Retinal pigment epithelial cell (primary cell): ENCODE results near the gene SLC9A9.

Experiments
- DNase-seq: peaks from one replicate; pipeline ENCODE4 v3.0.0-alpha.2; 2010; ENCODE audit warnings: low read depth
- H3K4me3 ChIP-seq: 2 replicates; pipeline ENCODE4 v1.5.1; 2011; ENCODE audit warnings: mild to moderate bottlenecking, low read length, control low read depth, moderate library complexity
- TF ChIP-seq, protein P1 (sequence below): conservative IDR thresholded peaks from 2 replicates; pipeline ENCODE4 v1.5.1; 2011; ENCODE audit warnings: low read depth, low read length, control low read depth, inconsistent platforms

SLC9A9 gene

DNA sequence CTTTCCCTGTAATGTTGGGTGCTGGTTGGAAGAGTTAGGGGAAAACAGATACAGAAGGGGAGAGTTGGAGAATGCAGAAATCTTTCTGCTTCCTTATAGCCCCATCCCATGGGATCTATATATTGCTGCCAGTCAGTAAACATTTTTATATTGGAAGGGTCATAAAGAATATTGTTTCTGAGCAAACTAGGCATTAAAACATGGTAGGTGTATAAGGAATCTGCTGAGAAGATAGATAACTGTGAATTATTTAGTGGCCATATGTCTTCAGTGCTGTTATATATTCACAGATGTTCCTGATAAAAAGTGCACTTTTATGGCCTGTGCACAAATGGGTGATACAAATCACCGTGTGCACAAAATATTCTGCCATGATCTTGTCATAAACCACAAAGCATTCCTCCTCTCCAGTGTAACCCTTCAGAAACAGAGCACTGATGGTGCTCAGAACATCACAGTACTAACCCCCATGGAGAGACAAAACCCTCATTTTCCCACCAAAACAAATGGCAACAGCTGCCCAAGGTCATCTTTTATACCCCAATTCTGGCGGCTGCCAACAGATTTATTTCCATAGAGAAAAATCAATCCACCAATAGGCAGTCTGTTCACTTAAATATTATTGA lies 269.3 kb downstream of the SLC9A9 start:
- DNase-seq: no peak
- TF ChIP-seq, protein P1, sequence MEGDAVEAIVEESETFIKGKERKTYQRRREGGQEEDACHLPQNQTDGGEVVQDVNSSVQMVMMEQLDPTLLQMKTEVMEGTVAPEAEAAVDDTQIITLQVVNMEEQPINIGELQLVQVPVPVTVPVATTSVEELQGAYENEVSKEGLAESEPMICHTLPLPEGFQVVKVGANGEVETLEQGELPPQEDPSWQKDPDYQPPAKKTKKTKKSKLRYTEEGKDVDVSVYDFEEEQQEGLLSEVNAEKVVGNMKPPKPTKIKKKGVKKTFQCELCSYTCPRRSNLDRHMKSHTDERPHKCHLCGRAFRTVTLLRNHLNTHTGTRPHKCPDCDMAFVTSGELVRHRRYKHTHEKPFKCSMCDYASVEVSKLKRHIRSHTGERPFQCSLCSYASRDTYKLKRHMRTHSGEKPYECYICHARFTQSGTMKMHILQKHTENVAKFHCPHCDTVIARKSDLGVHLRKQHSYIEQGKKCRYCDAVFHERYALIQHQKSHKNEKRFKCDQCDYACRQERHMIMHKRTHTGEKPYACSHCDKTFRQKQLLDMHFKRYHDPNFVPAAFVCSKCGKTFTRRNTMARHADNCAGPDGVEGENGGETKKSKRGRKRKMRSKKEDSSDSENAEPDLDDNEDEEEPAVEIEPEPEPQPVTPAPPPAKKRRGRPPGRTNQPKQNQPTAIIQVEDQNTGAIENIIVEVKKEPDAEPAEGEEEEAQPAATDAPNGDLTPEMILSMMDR: no peak
- H3K4me3 ChIP-seq: no peak overlapping the region

DNA sequence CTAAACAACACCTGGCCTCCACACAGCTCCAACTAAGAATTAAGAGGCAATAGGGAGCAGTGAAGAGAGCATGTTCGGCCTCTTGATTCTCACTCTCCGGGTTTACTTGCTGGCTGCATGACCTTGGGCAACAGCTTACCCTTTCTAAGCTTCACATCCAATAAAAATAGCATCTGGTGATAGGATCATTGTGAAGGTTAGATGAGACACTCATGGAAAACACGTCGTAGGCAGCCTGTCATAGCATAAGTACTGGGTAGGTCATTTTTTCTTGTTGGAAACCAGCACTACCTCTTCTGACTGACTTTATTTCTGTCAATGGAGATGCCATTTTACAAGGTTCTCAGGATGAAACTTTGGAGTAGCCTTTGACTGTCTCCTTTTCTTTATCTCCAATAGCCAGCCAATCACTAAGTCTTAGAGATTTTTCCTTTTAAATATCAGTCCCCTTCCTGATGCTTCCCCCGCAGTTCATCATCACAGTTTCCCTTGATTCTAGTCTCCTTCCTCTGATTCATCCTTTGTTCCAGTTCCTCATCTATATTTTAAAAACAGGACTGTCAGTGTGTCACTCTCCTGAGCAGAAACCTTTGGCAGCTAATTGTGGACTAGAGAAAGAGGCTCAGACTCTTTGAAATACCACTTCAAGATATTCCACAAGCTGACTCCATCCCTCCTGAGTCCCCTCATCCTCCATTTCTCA lies 271.5 kb downstream of the SLC9A9 start:
- no peak for DNase-seq
- H3K4me3 ChIP-seq: no peak overlapping the region
- TF ChIP-seq, protein P1: no peak

DNA sequence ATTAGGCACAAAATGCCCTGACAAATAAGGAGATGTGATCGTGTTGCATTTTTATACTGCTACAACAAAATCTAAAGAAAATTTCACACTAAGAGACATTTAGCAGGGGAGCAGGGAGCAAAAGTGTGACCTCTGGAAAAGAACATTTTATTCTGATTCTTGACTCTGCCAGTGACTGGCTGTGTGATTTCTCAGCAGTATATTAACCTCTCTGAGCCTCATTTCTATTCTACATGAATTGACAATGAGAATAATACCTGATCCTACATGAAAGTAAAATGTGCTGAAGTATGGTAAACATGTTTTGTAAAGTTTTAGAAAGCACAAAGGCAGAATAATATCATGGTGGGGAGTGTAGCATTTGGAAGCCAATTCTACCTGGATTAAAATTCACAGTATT lies 273.3 kb downstream of the SLC9A9 start:
- DNase-seq: no peak
- H3K4me3 ChIP-seq: no peak overlapping the region
- TF ChIP-seq, protein P1: no peak

DNA sequence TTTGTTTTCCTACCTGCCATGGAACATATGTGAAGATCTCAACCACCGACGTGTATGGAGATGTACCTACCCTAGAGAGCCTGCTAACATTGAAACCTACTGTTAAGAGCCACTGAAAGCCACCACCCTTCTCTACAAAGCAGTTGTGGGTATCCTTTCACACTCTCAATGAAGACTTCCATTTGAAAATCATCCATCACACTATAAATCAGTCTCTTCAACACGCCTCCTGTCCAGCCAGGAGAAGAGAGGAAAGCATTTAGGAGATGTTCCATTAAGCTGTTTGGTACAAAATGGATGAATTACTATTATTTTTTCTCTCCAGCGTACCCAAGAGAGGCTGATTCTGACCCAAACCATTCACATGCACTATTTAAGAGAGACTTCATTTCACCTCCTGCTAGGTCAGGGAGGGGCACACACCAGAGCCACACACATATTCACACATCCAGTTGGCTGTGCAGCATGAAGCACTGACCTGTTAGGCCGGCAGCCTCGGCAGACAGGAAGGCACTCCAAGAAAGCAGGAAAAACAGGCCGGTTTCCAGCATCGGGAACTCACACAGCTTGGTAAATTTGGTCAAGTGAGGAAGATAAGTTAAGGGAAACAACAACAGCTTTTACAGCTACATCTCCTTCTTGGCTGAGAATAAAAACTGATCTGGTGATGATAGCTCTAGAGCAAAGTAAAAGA lies 274.5 kb downstream of the SLC9A9 start:
- TF ChIP-seq, protein P1: no peak
- no peak for DNase-seq
- no peak overlapping the region for H3K4me3 ChIP-seq

DNA sequence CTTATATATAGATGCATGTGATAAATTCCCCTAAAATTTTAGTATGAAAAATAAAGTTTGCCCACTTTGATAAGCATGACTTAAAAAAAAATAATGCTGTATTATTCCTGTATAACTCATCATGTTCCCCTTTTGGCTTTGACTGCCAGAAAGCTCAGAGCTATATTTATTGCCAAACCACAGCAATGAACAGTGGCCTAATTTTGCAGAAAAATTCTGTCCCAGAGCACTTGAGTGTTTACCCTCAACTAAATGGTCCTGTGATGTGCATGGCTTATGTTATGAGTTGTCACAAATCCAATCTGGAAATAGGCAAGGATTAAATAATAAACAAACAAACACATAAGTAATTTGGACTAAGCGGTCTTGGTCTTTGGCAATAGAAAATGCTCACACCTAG lies 276.7 kb downstream of the SLC9A9 start:
- TF ChIP-seq, protein P1: no peak

DNA sequence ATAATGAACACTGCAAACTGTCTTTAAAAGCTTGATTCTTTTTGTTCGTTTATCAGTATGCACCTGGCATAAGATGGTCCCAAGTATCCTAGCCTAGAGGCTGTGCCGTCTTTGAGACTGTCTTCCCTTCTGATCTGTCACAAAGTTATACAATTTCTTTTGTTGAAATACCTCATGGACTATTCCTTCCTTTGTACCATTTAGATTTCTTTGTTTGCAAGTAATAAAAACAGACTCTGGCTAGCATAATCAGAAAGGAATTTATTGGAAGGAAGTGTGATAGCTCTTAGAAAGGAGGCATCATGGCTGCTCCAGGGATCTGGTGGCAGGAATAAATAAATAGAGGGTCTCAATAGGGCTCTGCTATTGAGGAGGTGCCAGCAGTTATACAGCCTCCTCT lies 280.4 kb downstream of the SLC9A9 start:
- no peak for DNase-seq
- TF ChIP-seq, protein P1: no peak
- no peak overlapping the region for H3K4me3 ChIP-seq

More for the DNA sequence above, 276.7 kb downstream of the SLC9A9 start:
- no peak overlapping the region for H3K4me3 ChIP-seq
- DNase-seq: no peak
